ENCODE data around the gene KCNJ12.
"Not testable (repeated sequence)": the region's sequence is repeated elsewhere in the genome, so short reads cannot be mapped to it uniquely, and the experiment has no call there.

GRCh38 chr17:21336541-21337294 lies 39.4 kb upstream of the KCNJ12 start:
- TF ChIP-seq CTCF (IDR thresholded peaks at IDR 0.05; ENCODE audit: borderline replicate concordance, extremely low read depth, low read length, poor library complexity, severe bottlenecking); EZH2 (IDR thresholded peaks at IDR 0.05; ENCODE audit: borderline replicate concordance, low read depth, low read length, severe bottlenecking): not testable (repeated sequence)
